ENCODE results near the gene RRP12. TPM values are rescaled to one million over a fixed set of nuclear protein-coding genes. Genes with fewer than 3 reads are reported as not detected.

The RRP12 gene
- total RNA-seq, 4 donors from 2014 or later, result 9.5 to 14.9 (median 14.3) TPM

DNA sequence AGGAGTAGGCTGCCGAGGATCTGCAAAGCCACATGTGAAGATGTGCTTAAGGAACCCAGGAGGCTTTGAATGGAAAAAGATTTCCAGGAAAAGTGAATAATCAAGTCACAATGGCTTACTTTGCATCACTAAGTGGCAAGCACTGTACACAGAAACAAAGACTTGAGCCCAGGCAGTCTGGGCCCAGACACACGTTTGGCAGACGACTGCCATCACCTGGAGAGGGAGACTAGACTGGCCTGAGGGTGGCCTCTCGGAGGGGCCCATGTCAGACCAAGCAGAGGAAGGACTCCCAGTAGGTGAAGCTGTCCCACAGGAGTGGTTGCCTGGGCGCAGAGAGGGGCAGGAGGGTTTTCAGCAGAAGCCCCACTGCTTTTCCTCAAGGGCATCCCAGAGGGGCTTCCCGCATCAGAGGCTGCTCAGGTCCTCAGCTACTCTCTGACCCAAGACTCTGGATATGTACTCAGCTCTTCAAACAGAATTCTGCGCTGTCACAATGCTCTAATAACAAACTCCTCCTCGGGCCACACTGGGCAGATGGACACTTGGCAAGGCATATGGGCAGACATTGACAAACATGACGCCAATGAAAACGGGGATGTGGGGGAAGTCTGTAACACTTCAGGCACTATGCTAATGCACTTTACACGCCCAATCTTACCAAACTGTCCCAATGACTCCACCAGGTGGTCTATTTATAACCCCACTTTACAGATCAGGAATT is 38.7 kb downstream of the RRP12 start:
- TF ChIP-seq, protein P1, sequence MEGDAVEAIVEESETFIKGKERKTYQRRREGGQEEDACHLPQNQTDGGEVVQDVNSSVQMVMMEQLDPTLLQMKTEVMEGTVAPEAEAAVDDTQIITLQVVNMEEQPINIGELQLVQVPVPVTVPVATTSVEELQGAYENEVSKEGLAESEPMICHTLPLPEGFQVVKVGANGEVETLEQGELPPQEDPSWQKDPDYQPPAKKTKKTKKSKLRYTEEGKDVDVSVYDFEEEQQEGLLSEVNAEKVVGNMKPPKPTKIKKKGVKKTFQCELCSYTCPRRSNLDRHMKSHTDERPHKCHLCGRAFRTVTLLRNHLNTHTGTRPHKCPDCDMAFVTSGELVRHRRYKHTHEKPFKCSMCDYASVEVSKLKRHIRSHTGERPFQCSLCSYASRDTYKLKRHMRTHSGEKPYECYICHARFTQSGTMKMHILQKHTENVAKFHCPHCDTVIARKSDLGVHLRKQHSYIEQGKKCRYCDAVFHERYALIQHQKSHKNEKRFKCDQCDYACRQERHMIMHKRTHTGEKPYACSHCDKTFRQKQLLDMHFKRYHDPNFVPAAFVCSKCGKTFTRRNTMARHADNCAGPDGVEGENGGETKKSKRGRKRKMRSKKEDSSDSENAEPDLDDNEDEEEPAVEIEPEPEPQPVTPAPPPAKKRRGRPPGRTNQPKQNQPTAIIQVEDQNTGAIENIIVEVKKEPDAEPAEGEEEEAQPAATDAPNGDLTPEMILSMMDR (IDR thresholded peaks at IDR 0.05; ENCODE audit: low read depth), result no peak

- TF ChIP-seq, protein P1 (IDR thresholded peaks at IDR 0.05; ENCODE audit: low read depth), result no peak
Observed at GRCh38 chr10:97361537-97361901, 39.6 kb downstream of the RRP12 start.

DNA sequence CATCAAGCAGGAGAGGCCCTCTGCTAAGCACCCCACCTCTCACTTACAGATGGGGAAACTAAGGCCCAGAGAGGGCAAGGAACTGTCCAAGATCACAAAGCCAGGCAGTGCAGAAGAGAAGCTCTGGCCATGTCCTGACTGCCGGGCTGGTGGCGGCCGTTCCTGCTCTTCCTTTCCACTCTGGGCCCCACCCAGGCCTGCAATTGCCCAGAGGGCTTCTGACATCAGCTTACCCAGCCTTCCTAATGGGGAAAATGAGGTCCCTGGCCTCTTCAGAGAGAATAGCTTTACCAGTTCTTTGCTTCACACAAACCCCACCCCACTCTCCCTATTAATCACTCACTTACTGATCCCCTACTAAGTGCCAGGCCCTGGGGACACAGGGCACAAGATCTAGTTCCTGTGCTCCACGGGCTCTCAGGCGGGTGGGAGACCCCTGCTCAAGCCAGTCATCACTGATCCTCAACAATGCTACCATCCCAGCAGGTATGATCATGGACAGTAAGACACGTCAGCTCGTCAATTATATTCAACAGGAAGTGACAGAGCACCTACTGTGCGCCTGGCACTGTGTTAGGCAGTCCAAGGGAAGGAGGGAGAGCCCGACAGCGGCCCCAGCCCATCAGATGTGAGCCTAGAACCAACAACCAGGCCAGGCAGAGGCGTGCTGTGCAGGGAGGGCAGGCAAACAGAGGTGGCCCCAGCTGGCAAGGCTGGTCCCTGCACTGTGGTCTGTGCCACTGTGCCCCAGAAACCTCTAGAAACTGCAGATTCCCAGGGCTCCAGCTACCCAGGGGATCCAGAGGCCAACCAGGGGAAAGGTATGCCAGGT is 40.2 kb downstream of the RRP12 start:
- TF ChIP-seq, protein P1 (IDR thresholded peaks at IDR 0.05; ENCODE audit: low read depth), result no peak

GRCh38 chr10:97358781-97359180 is 42.4 kb downstream of the RRP12 start:
- TF ChIP-seq, protein P1 (IDR thresholded peaks at IDR 0.05; ENCODE audit: low read depth), result no peak

GRCh38 chr10:97358349-97358748 is 42.8 kb downstream of the RRP12 start:
- TF ChIP-seq, protein P1 (IDR thresholded peaks at IDR 0.05; ENCODE audit: low read depth), result no peak

- TF ChIP-seq, protein P1 (IDR thresholded peaks at IDR 0.05; ENCODE audit: low read depth), result no peak
Observed at GRCh38 chr10:97356918-97357317, 44.2 kb downstream of the RRP12 start.

- TF ChIP-seq, protein P1 (IDR thresholded peaks at IDR 0.05; ENCODE audit: low read depth), result no peak
Observed at GRCh38 chr10:97356318-97356914, 44.7 kb downstream of the RRP12 start.
